ENCODE measurements around the gene SYNPO2.

Gene SYNPO2

DNA sequence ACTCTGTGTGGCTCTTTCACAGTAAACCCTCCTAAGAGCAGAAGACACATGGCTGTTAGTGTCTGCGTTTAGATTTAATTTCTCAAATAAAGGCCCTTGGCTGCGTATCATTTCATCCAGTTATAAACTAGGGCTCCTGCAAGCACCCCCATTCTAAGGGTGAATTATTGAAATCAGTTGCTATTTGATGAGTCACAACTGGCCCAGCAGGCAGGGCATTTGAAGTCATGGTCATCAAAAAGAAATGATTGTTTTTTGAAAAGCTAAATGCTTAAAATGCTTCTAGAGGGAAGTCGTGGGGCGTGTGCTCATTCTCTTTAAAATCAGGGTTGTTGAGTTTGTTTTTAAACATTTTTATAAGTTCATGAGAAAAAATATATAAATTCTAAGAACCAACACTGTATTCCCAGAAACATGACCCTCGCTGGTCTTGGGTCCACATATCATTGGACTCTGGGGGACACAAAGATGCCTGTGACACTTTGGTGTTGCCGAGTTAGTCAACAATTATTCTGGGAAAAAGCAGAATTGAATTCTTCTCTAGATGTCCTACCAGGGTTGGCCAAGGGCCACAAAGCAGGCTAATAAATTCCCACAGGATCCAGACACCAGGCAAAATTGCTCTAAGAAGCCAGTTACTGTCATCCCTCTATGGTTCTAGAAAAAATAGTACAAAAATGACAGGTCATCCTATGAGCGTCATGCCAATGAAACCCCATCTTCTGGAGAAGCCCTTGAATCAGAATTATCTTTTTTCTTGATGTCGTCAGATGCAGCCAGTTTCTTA lies 147.5 kb downstream of the SYNPO2 start:
- H3K4me3 ChIP-seq (ENCODE audit: low read length): no peak overlapping the region
- TF ChIP-seq, protein P1, sequence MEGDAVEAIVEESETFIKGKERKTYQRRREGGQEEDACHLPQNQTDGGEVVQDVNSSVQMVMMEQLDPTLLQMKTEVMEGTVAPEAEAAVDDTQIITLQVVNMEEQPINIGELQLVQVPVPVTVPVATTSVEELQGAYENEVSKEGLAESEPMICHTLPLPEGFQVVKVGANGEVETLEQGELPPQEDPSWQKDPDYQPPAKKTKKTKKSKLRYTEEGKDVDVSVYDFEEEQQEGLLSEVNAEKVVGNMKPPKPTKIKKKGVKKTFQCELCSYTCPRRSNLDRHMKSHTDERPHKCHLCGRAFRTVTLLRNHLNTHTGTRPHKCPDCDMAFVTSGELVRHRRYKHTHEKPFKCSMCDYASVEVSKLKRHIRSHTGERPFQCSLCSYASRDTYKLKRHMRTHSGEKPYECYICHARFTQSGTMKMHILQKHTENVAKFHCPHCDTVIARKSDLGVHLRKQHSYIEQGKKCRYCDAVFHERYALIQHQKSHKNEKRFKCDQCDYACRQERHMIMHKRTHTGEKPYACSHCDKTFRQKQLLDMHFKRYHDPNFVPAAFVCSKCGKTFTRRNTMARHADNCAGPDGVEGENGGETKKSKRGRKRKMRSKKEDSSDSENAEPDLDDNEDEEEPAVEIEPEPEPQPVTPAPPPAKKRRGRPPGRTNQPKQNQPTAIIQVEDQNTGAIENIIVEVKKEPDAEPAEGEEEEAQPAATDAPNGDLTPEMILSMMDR (conservative IDR thresholded peaks at IDR 0.05; ENCODE audit: low read depth, low read length): no peak
- no peak for DNase-seq (ENCODE audit: low read depth)

DNA sequence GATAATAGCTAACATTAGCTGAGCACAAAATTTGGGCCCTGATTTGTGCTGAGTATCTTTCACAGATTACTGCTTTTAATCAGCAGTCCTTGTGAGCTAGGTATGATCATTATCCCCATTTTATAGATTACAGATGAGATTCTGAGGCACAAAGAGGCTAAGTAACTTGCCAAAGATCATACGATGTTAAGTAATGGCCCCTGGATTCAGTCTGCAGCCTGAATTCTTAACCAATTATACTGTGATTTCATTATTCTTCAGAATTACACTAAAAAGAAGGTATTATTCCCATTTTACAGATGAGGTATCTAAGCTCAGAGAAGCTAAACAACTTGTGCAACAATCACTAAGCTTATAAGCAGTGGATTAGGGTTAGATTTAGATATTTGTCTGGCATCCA lies 149.1 kb downstream of the SYNPO2 start:
- TF ChIP-seq, protein P1 (conservative IDR thresholded peaks at IDR 0.05; ENCODE audit: low read depth, low read length): no peak
- DNase-seq (ENCODE audit: low read depth): no peak
- H3K4me3 ChIP-seq (ENCODE audit: low read length): no peak overlapping the region

DNA sequence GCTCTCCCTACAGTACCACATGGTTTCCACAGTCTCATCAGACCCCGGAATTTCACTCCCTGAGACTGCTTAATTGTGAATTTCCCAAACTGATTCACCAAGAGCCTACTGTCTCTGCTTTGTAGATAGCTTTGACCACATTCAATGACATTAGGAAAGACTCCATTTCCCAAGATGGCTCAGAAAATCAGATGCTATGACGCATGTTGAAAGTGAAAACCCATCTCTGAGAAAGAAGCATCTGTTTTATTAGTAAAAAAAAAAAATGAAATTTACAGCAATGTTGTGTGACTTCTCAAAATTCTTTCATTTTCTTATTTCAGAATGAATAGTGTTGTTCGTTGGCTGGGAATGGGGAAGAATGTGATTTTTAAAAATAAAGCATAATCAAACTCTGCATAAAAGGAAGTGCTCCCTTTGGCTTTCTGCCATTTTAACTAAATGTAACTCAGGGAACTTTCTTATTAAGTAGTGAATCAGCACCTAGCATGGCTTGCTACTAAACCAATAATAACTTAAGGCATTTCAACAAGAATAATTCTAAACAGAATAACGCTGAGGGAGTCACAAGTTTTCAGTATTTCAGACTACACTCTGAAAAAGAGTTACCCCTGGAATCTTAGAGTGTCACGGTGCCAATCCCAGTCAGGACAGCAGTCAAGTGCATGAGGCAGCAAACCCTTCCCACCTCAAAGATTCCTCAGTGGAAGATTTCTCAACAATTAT lies 149.6 kb downstream of the SYNPO2 start:
- no peak overlapping the region for H3K4me3 ChIP-seq (ENCODE audit: low read length)
- TF ChIP-seq, protein P1 (conservative IDR thresholded peaks at IDR 0.05; ENCODE audit: low read depth, low read length): no peak
- DNase-seq (ENCODE audit: low read depth): no peak

DNA sequence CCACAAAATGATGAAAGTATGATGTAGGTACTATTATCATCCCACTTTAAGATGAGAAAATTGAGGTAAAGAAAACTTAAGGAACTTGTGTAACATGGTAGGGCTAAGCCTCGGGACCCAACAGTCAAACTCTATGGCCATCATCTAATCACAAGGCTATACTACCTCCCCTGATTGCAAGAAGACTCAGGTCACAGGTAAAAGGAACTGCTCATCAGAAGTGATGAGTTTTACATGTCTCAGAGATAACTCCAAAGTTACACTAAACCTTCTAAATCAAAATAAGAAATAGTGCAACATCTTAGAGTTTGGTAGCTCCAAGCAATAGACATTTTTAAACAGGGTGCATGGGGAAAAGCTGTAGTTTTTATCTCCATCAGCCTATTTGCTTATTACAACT lies 150.5 kb downstream of the SYNPO2 start:
- no peak for DNase-seq (ENCODE audit: low read depth)
- TF ChIP-seq, protein P1 (conservative IDR thresholded peaks at IDR 0.05; ENCODE audit: low read depth, low read length): no peak
- no peak overlapping the region for H3K4me3 ChIP-seq (ENCODE audit: low read length)

DNA sequence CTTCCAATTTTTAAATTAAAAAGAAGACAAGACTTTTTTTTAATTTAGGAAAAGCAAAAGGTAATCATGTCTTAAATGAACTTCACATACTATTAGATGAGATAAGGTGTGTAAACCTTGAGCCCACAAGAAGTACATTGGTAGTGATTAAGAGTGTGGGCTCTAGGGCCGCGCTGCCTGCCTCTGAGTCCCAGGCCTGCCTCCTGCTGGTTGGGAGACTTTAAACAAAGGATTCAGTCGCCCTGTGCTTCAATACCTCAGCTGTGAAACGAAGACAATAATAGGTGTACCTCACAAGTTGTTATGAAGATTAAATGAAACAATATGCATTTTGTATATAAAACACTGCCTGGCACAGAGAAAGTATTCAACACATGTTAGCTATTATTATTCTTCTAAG lies 151.1 kb downstream of the SYNPO2 start:
- TF ChIP-seq, protein P1 (conservative IDR thresholded peaks at IDR 0.05; ENCODE audit: low read depth, low read length): peak; percentile 19
- no peak for DNase-seq (ENCODE audit: low read depth)
- no peak overlapping the region for H3K4me3 ChIP-seq (ENCODE audit: low read length)

DNA sequence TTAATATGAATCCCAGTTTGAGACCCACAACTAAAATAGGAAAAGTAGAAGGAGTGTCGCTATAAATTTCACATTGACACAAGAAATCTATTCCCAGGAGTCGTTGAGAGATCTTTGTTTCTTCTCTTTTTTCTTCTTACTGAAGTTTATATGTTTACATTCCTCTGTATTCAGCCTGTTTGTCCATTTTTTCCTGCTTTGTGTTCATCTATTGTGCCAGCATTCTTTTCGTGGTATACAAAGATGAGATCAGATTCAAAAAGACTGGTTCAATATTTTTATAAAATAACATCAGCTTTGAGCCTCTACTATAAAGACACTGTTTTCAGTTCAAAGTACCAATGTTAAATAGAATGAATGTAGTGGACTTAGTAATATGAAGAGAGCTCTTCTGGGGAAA lies 151.6 kb downstream of the SYNPO2 start:
- no peak for DNase-seq (ENCODE audit: low read depth)
- TF ChIP-seq, protein P1 (conservative IDR thresholded peaks at IDR 0.05; ENCODE audit: low read depth, low read length): no peak
- H3K4me3 ChIP-seq (ENCODE audit: low read length): no peak overlapping the region
